Activated naive CD4-positive, alpha-beta T cell treated with anti-CD3 and anti-CD28 coated beads for 36 hours (primary cell): ENCODE data around the gene PIAS1. TPM values are rescaled to one million over a fixed set of nuclear protein-coding genes. Genes with fewer than 3 reads are reported as not detected.

ENCODE experiments used
- CTCF ChIA-PET: fragments of 350-600 bp; sonication (Branson Sonifier 250); formaldehyde crosslinking; loops from one replicate; lab custom pipeline; 2021; ENCODE audit warnings: antibody characterized with exemption; lab: Charles Lee
- DNase-seq: peaks from one replicate; pipeline ENCODE4 v3.0.0-alpha.2; 2020
- H3K27ac Mint-ChIP-seq: one replicate; pipeline ENCODE4 v1.8.0; 2021; ENCODE audit warnings: mild to moderate bottlenecking, mixed read lengths
- H3K27me3 Mint-ChIP-seq: one replicate; pipeline ENCODE4 v1.8.0; 2021; ENCODE audit warnings: low read depth, mixed read lengths
- H3K36me3 Mint-ChIP-seq: one replicate; pipeline ENCODE4 v1.8.0; 2021; ENCODE audit warnings: low read depth, mixed read lengths
- H3K4me1 Mint-ChIP-seq: one replicate; pipeline ENCODE4 v1.8.0; 2021; ENCODE audit warnings: low read depth, mixed read lengths
- H3K4me3 Mint-ChIP-seq: one replicate; pipeline ENCODE4 v1.8.0; 2021; ENCODE audit warnings: mild to moderate bottlenecking, moderate library complexity, mixed read lengths
- H3K9me3 Mint-ChIP-seq: one replicate; pipeline ENCODE4 v1.8.0; 2021; ENCODE audit warnings: mixed read lengths
- intact Hi-C: fragments of 100-400 bp; cut with micrococcal nuclease; formaldehyde crosslinking; loops from one replicate; pipeline ENCODE4 v1.15.1; 2023
- total RNA-seq, 2 experiments: library from RNA; stranded (reverse); gene quantifications; one replicate each; pipeline ENCODE4 v1.2.3, GENCODE V29; 2021

The PIAS1 gene
- total RNA-seq, 2 experiments from 2014 or later, result 29.8 to 33.4 TPM

DNA sequence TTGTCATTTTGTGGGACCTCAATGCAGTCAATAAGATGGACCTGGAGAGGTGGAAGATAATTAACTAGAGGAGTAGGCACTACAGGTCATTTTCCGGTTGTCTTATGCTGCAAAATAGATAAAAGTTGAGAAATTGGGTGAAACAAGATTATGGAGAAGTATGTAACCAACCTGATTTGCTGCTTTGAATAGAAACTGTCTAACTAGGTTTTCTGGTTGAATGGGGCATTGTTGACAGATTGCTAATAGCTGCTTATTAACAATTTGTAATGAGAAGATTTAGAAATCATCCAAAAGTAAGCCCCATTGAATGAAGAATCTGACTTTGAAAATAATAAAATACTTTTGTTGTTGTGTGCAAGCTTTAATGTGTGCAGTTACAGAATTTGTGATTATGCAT, 26.2 kb downstream of the PIAS1 start:
- H3K36me3 Mint-ChIP-seq, result no peaks in the 10 kb centered on the region
- no peak for DNase-seq
- no peaks in the 10 kb centered on the region for H3K27me3 Mint-ChIP-seq
- CTCF ChIA-PET, result interaction anchor here (0.7 kb wide), 1 partner anchor 217 kb away, joined by 3 read pairs; no protein-coding TSS in a partner anchor
- intact Hi-C loops, result no loop called here
- no peak overlapping the region for H3K27ac Mint-ChIP-seq
- H3K9me3 Mint-ChIP-seq, result no peaks in the 10 kb centered on the region
- peaks cover 79% of the 10 kb centered on the region for H3K4me1 Mint-ChIP-seq
- no peak overlapping the region for H3K4me3 Mint-ChIP-seq

DNA sequence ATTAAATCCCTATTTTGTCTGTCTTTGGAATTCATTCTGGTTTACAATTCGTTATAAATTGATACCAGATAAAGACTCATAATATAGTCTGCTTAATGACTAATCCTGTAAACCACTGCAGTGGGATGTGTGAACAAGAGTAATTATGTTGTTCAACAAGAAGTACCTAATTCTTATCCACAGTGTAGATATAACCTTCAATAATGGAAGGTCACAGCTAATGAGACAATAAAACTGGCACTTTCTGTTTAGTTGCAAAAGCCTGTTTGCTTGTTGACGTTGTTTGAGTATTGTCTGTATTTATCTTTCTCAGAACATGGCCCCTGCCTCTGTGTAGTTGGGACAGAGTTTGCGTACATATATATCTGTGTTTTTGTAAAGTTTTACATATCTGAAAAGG, 26.7 kb downstream of the PIAS1 start:
- no peaks in the 10 kb centered on the region for H3K27me3 Mint-ChIP-seq
- intact Hi-C loops, result no loop called here
- H3K4me3 Mint-ChIP-seq, result no peak overlapping the region
- no peaks in the 10 kb centered on the region for H3K9me3 Mint-ChIP-seq
- CTCF ChIA-PET, result interaction anchor here (0.7 kb wide), 1 partner anchor 217 kb away, joined by 3 read pairs; no protein-coding TSS in a partner anchor
- H3K4me1 Mint-ChIP-seq, result peaks cover 76% of the 10 kb centered on the region
- H3K27ac Mint-ChIP-seq, result no peak overlapping the region
- no peaks in the 10 kb centered on the region for H3K36me3 Mint-ChIP-seq
- no peak for DNase-seq

DNA sequence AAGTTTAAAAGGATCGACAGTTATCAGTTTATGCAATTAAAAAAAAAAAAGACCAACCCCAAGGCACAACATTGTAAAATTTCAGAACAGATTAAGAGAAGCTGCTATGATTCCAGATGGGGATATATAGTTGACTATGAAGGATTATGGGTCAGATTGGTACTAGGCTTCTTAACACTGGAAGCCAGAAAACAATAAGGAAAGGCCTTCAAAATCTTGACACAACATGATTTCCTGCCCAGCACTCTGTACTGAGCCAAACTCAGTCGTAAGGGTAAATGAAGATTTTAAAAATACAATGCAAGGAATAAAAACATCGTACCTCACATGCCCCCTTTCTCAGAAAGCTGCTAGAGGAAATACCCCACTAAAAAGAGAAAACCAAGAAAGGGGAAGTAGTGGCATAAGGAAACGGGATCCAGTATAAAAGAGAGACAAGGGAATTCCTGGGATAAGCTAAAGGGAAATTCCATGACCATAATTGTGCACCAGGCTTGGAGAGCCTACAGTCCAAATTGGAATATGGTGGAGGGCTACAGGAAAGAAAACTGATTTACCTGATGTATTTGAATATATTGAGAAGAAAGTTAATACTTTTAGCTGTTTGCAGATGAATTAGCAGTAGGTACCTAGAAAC, 27.9 kb downstream of the PIAS1 start:
- H3K27ac Mint-ChIP-seq, result no peak overlapping the region
- CTCF ChIA-PET, result no interaction called here
- H3K4me3 Mint-ChIP-seq, result no peak overlapping the region
- DNase-seq, result no peak
- H3K36me3 Mint-ChIP-seq, result peaks cover 4% of the 10 kb centered on the region
- intact Hi-C loops, result no loop called here
- H3K27me3 Mint-ChIP-seq, result no peaks in the 10 kb centered on the region
- H3K4me1 Mint-ChIP-seq, result peaks cover 71% of the 10 kb centered on the region
- H3K9me3 Mint-ChIP-seq, result no peaks in the 10 kb centered on the region

DNA sequence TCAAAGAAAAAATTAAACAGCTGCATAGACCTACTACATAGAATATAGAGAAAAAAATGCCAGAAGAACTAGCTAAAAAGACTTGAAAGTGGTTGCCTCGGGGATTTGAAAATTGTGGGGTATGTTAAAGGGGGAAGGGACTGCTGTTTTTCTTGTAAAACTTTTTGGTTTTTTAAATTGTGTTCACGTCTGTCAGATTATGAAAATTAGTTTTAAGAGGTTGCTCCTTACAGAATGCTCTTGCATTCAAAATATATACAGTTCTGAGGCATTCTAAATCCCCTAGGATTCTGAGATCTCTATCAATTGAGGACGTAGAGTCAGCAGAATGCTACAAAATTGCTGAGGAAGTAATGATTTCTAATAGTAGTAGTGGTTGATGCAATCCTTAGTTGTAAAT, 28.6 kb downstream of the PIAS1 start:
- no peaks in the 10 kb centered on the region for H3K27me3 Mint-ChIP-seq
- no peaks in the 10 kb centered on the region for H3K9me3 Mint-ChIP-seq
- no peak overlapping the region for H3K27ac Mint-ChIP-seq
- H3K4me1 Mint-ChIP-seq, result peaks cover 66% of the 10 kb centered on the region
- no peak overlapping the region for H3K4me3 Mint-ChIP-seq
- intact Hi-C loops, result no loop called here
- CTCF ChIA-PET, result no interaction called here
- no peak for DNase-seq
- H3K36me3 Mint-ChIP-seq, result peaks cover 6% of the 10 kb centered on the region

DNA sequence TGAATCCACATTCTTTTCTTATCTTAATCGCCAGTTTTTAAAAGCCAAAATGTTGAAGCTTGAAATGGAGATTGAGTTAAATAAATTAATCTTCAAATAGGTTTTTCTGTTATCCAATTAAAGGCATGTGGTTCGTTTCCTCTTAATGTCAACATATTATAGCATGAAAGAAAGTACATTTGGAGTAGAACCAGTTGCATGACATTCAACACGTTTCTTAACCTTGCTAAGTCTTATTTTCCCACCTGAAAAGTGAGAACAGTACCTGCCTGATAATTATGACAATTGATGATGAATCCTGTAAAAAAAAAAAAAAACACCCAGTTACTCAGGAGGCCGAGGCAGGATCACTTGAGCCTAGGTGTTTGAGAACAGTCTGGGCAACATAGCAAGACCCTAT, 29.3 kb downstream of the PIAS1 start:
- H3K4me3 Mint-ChIP-seq, result no peak overlapping the region
- no peak for DNase-seq
- CTCF ChIA-PET, result no interaction called here
- peaks cover 6% of the 10 kb centered on the region for H3K36me3 Mint-ChIP-seq
- H3K9me3 Mint-ChIP-seq, result no peaks in the 10 kb centered on the region
- H3K27me3 Mint-ChIP-seq, result no peaks in the 10 kb centered on the region
- intact Hi-C loops, result no loop called here
- H3K27ac Mint-ChIP-seq, result no peak overlapping the region
- H3K4me1 Mint-ChIP-seq, result peaks cover 61% of the 10 kb centered on the region

DNA sequence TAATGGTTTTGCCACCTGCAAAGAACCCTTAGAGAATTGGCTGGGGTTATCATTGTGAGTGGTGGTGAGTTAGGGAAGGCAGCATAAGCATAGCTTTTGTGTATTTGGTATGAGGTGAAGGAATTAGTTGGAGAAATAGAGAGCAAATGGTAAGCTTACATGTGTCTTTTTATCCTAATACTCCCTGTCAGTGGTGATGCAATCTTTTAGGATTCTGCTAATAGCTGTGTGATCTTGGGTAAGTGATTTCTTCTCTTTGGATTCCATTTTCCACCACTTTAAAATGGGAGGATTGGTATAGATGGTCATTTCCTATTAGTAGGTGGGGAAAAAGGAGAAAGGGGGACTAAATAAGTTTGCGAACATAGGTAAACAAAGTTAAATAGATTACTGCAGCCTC, 30.9 kb downstream of the PIAS1 start:
- Mint-ChIP-seq H3K36me3 (peaks cover 8% of the 10 kb centered on the region), H3K27ac (no peak overlapping the region), H3K4me3 (no peak overlapping the region), H3K27me3 (no peaks in the 10 kb centered on the region), H3K4me1 (peaks cover 60% of the 10 kb centered on the region), H3K9me3 (no peaks in the 10 kb centered on the region)
- intact Hi-C loops, result no loop called here
- CTCF ChIA-PET, result interaction anchor here (0.8 to 0.9 kb wide), 2 partner anchors 8 to 210 kb away, joined by 3 to 4 read pairs; no protein-coding TSS in a partner anchor
- no peak for DNase-seq

DNA sequence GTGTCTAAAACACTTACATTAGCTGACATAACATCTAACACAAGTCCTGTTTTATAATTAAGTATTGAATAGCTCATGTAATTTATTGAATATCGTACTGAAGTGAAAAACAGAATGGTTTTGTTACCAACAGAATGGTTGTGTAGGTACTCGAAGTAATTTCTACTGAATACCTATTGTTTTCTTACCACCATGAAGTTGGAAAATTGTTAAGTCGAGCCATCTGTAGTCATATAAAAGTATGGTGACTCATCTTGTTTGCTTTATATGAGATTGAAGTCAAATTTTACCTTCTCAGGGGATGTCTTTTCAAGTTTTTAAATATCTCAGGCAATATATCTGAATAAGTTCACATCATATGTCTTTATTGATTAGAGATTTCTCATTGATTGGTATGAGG, 37.6 kb downstream of the PIAS1 start:
- Mint-ChIP-seq H3K4me1 (peaks cover 23% of the 10 kb centered on the region), H3K9me3 (peaks cover 8% of the 10 kb centered on the region), H3K27ac (no peak overlapping the region), H3K4me3 (no peak overlapping the region), H3K27me3 (no peaks in the 10 kb centered on the region), H3K36me3 (peaks cover 44% of the 10 kb centered on the region)
- intact Hi-C loops, result no loop called here
- no peak for DNase-seq
- CTCF ChIA-PET, result interaction anchor here (0.6 kb wide), 1 partner anchor 214 kb away, joined by 4 read pairs; no protein-coding TSS in a partner anchor

DNA sequence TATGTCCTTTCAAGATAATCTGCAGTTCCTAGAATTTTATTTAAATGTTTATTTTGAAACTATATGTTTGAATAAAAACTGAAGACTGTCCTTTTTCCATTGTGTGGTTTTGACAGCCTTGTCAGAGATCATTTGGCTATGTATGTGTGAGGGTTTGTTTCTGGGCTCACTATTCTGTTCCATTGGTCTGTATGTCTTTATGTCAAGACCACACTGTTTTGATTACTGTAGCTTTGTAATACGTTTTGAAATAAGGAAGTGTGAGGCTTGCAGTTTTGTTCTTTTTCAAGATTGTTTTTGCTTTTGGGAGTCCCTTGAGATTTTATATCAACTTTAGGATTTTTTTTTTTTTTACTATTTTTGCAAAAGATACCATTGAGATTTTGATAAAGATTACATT, 42.0 kb downstream of the PIAS1 start:
- Mint-ChIP-seq H3K9me3 (peaks cover 12% of the 10 kb centered on the region), H3K36me3 (peaks cover 51% of the 10 kb centered on the region), H3K27me3 (no peaks in the 10 kb centered on the region), H3K4me1 (peaks cover 38% of the 10 kb centered on the region), H3K27ac (no peak overlapping the region), H3K4me3 (no peak overlapping the region)
- DNase-seq, result no peak
- CTCF ChIA-PET, result interaction anchor here (1.0 kb wide), 1 partner anchor 10 kb away, joined by 3 read pairs; no protein-coding TSS in a partner anchor
- intact Hi-C loops, result no loop called here

DNA sequence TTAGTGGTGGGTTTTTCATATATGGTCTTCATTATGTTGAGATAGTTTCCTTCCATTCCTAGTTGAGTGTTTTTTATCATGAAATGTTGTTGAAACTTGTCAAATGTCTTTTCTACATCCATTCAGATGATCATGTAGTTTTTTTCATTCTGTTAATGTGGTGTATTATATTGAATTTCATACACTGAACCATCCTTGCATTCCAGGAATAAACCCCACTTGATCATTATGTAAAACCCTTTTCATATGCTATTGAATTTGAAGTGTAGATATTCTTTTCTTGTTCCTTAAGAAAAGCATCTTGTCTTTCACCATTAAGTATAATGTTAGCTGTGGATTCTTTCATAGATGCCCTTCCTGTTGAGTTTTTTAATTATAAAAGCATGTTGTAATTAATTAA, 42.9 kb downstream of the PIAS1 start:
- CTCF ChIA-PET, result no interaction called here
- Mint-ChIP-seq H3K36me3 (peaks cover 57% of the 10 kb centered on the region), H3K27ac (no peak overlapping the region), H3K4me1 (peaks cover 44% of the 10 kb centered on the region), H3K9me3 (peaks cover 12% of the 10 kb centered on the region), H3K27me3 (no peaks in the 10 kb centered on the region), H3K4me3 (no peak overlapping the region)
- no peak for DNase-seq
- intact Hi-C loops, result no loop called here

DNA sequence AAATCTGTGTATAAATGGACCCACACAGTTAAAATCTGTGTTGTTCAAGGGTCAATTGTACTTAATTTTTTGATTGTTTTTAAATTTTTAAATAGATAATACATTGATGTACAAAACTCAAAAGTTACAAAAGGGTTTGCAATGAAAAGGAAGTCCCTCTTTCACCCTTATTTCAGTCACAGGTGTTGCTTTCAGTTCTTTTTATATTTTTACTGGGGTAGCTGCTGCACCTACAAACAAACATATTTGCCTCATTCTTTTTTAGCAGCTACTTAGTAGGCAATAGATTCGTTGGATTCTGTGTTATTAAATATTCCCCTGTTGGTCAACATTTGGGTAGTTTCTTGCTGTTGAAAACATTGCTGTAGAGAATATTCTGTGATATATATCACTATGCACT, 44.4 kb downstream of the PIAS1 start:
- intact Hi-C loops, result no loop called here
- Mint-ChIP-seq H3K9me3 (peaks cover 15% of the 10 kb centered on the region), H3K27ac (no peak overlapping the region), H3K4me1 (peaks cover 38% of the 10 kb centered on the region), H3K36me3 (peaks cover 57% of the 10 kb centered on the region), H3K4me3 (no peak overlapping the region), H3K27me3 (no peaks in the 10 kb centered on the region)
- CTCF ChIA-PET, result interaction anchor here (0.6 kb wide), 1 partner anchor 39 kb away, joined by 3 read pairs; no protein-coding TSS in a partner anchor
- no peak for DNase-seq

DNA sequence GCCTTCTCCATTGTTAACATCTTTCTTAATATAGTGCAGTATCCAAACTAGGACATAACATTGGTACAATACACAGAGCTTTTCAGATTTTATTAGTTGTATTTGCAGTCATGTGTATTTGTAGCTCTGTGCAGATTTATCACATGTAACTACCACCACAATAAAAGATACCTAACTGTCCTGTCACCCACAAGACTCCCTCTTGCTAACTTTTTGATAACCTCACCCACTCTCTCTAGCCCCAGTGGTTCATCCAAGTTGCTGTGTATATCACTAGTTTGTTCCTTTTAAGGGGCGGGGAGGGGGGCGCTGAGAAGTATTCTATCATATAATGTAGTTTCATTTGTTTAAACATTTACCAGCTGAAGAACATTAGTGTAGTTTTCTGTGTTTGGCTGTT, 46.1 kb downstream of the PIAS1 start:
- Mint-ChIP-seq H3K9me3 (peaks cover 15% of the 10 kb centered on the region), H3K27ac (no peak overlapping the region), H3K4me3 (no peak overlapping the region), H3K36me3 (peaks cover 58% of the 10 kb centered on the region), H3K27me3 (no peaks in the 10 kb centered on the region), H3K4me1 (peaks cover 42% of the 10 kb centered on the region)
- CTCF ChIA-PET, result no interaction called here
- DNase-seq, result no peak
- intact Hi-C loops, result no loop called here

DNA sequence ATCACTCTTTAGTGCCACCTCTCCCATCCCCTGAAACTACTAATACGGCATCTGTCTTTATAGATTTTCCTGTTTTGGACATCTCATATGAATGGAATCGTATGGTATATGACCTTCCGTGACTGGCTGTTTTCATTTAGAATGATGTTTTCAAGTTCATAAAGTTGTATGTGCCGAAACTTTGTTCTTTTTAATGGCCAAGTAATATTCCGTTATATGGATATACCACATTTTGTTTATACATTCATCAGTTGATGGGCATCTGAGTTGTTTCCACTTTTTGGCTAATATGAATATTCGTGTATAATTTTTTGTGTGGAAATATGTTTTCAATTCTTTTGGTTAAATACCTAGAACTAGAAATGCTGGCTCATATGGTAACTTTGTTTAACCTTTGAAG, 49.5 kb downstream of the PIAS1 start:
- Mint-ChIP-seq H3K27ac (no peak overlapping the region), H3K4me1 (peaks cover 49% of the 10 kb centered on the region), H3K27me3 (no peaks in the 10 kb centered on the region), H3K9me3 (peaks cover 6% of the 10 kb centered on the region), H3K4me3 (no peak overlapping the region), H3K36me3 (peaks cover 40% of the 10 kb centered on the region)
- DNase-seq, result no peak
- intact Hi-C loops, result no loop called here
- CTCF ChIA-PET, result no interaction called here

DNA sequence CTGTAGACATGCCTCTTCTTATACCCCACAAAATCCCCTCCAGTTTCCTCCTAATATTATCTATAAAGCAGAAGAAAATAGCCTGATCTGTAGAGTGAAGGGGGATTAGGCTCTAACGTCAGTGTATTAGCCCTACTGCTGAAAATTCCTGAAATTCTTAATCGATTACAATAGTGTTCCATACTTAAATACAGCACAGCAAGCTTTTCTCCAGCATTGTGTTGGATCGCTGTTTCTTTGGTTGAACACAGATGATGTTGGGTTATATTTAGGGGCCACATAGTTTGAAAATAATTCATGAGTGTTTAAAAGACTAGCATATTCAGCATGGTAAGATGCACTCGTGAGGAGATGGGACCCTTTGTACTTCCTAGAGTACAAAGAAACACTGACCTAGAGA, 52.5 kb downstream of the PIAS1 start:
- CTCF ChIA-PET, result interaction anchor here (0.6 kb wide), 1 partner anchor 11 kb away, joined by 3 read pairs; no protein-coding TSS in a partner anchor
- Mint-ChIP-seq H3K27me3 (no peaks in the 10 kb centered on the region), H3K27ac (no peak overlapping the region), H3K4me3 (no peak overlapping the region), H3K4me1 (peaks cover 36% of the 10 kb centered on the region), H3K9me3 (peaks cover 6% of the 10 kb centered on the region), H3K36me3 (peaks cover 30% of the 10 kb centered on the region)
- DNase-seq, result no peak
- intact Hi-C loops, result no loop called here
